Stomach (tissue), 4 donors: Measurements from ENCODE around the gene VPS13D.

Experiments used
- CTCF ChIP-seq, 7 experiments: fragments of 450-650 bp in 4 of 7; fragments of 200-600 bp in 3 of 7; sonication (generic) in 3 of 7; IDR thresholded peaks; one replicate each; pipeline ENCODE4 v1.5.1; 2016 to 2019; ENCODE audit warnings: antibody characterized with exemption in 7 of 7, control low read depth in 2 of 7, mild to moderate bottlenecking in 1 of 7
- POLR2A ChIP-seq, 4 donors: fragments of 450-650 bp; IDR thresholded peaks; one replicate each; pipeline ENCODE4 v1.6.1; 2016; ENCODE audit warnings: antibody characterized with exemption in 4 of 4, control low read depth in 2 of 4, mild to moderate bottlenecking in 1 of 4, moderate library complexity in 1 of 4
- POLR2AphosphoS5 ChIP-seq, 3 donors: sonication (generic); formaldehyde crosslinking; IDR thresholded peaks; one replicate each; pipeline ENCODE4 v1.6.1; 2016; ENCODE audit warnings: antibody characterized with exemption in 3 of 3

GRCh38 chr1:12461754-12462153 lies 231.9 kb downstream of the VPS13D start:
- TF ChIP-seq CTCF (IDR thresholded peaks at IDR 0.05) (no peak), POLR2AphosphoS5 (IDR thresholded peaks at IDR 0.05) (no peak), POLR2A (IDR thresholded peaks at IDR 0.05) (no peak)
